GM13976 (cell line): ENCODE results near the gene KCNAB1.

Source experiments
- DNase-seq: peaks from one replicate; pipeline ENCODE4 v3.0.0; 2012; ENCODE audit warnings: low spot score
- in situ Hi-C: fragments of 300-500 bp; cut with MboI; formaldehyde crosslinking; loops from one replicate; pipeline ENCODE4 v1.12.0; 2022; ENCODE audit warnings: low sequenced_read_pairs, mixed read lengths, inconsistent platforms; ENCODE audit not compliant: unreplicated experiment
- TF ChIP-seq, protein P1 (sequence below): IDR thresholded peaks from 2 replicates; pipeline ENCODE4 v1.5.1; 2012; ENCODE audit warnings: borderline replicate concordance, mild to moderate bottlenecking; ENCODE audit not compliant: insufficient read depth; ENCODE audit errors: extremely low read depth, missing control alignments, control extremely low read depth

KCNAB1 gene

DNA sequence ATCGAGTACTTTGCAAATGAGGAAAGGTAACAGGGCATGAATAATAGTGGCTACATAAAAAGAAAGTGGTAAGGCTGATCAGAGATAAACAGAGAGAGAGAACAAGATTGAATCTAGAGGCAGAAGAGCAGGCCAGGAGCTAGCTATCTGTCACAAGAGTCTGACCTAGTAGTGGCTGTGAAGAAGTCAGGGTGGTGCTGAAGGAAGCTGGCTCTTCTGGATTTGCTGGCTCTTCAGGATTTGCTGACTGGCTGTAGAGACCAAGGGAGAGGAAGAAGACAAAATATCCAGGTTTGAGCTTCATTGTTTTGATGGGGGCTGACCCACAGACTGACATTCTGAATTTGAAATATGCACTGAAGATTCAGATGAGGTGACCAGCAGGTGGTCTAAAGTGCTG, 292.2 kb downstream of the KCNAB1 start:
- in situ Hi-C loops: no loop called here
- no peak for DNase-seq
- TF ChIP-seq, protein P1, sequence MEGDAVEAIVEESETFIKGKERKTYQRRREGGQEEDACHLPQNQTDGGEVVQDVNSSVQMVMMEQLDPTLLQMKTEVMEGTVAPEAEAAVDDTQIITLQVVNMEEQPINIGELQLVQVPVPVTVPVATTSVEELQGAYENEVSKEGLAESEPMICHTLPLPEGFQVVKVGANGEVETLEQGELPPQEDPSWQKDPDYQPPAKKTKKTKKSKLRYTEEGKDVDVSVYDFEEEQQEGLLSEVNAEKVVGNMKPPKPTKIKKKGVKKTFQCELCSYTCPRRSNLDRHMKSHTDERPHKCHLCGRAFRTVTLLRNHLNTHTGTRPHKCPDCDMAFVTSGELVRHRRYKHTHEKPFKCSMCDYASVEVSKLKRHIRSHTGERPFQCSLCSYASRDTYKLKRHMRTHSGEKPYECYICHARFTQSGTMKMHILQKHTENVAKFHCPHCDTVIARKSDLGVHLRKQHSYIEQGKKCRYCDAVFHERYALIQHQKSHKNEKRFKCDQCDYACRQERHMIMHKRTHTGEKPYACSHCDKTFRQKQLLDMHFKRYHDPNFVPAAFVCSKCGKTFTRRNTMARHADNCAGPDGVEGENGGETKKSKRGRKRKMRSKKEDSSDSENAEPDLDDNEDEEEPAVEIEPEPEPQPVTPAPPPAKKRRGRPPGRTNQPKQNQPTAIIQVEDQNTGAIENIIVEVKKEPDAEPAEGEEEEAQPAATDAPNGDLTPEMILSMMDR: no peak

DNA sequence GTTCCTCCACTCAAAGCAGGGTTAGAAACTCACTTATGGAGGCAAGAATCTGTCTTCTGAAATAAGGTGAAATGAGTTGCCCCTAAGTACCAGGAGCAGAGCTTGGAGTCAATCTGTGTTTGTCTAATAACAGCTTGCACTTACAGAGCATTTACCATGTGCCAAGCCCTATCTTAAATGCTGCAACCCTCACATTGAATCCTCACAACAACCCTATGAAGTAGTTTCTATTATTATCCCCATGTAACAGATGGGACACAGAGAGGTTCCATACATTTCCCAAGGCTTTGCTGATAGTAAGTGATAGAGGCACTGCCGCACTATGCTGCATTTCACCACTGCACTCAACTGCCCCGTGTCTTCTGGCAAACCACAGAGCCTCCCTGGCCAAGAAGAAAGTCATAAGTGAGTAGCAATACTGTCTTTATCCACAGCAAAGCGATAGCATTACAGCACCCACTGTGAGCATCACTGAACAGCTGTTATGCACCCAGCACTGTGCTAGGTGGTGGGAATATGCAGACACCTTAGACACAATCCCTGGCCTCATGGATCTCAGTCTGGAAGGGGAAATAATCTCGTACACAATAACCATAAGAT, 293.0 kb downstream of the KCNAB1 start:
- in situ Hi-C loops: no loop called here
- TF ChIP-seq, protein P1: no peak
- DNase-seq: no peak

DNA sequence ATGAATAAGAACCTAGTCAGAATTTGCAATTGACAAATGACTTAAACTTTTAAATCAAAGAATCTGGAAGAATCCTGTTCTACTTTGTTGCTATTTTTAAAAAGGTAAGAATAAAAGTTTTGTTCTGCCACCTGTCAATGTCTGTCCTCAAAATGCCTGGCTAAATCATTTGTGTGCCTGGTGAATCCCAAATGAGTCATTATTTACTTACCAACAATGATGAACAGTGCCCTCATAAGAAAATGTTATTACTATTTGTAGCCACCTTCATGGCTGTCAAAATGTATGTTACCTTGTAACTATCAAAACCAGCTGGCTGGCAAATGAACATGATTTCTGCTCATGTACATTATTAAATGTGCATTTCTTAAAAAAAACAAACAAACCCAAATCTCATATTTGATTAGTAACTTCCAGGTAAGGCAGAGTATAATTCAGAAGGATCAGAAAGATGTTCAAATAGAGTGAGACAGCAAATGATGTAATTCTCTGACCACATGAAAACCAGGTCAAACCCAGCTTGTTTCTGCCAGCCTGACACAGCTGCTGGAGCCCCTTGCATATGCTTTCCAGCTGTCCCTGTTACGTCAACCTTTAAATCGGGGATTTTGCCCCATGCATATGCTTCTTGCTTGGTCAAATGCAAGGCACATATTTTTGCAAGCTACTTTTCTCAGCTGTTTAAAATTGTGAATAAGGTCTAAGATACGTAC, 296.6 kb downstream of the KCNAB1 start:
- in situ Hi-C loops: no loop called here
- TF ChIP-seq, protein P1: no peak
- DNase-seq: no peak

DNA sequence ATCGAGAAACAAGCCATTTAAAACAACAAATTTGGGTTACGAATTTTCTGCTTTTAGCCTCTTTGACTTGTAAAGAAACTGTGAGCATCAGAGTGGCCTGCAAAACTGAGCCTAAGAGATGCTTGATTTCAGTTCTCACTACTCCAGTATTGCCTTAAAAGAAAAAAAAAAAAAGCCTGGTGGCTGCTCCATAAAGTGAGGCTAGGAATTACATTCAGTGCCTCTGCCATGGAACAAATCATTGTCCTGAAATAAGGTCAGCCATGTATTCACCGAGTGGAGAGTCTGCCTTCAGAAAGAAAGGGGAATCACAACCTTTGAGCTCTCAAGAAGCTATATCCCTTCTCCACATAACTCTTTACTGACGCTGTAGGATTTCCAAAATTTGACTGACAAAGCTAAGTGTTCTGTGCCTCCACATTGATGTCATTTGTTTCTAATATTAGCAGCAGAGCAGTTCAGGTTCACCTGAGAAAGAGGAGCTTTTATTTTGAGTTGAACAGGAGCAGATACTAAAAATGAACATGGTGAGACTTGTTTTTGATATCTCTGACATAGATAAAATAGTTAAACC, 297.3 kb downstream of the KCNAB1 start:
- in situ Hi-C loops: no loop called here

DNA sequence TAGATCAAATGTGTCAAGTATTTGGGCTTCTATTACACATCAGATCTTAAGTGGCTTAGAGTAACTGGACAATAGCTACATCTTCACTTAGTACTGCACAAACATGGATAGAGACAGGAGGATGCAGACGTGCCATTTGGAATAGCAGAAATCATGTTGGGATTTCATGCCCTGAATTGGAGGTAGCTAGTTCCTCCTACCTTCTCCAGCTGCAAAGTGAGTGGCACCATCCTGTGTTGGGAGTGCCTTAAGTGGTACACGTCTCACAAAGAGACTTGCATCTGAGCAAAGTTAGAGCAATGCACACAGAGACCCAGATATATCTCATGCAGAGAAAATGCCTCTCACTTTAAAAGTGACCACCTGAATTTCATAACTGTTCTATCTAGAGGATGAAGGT, 298.1 kb downstream of the KCNAB1 start:
- TF ChIP-seq, protein P1: no peak
- DNase-seq: no peak
- in situ Hi-C loops: no loop called here

More for the DNA sequence above, 297.3 kb downstream of the KCNAB1 start:
- TF ChIP-seq, protein P1: no peak
- DNase-seq: no peak

DNA sequence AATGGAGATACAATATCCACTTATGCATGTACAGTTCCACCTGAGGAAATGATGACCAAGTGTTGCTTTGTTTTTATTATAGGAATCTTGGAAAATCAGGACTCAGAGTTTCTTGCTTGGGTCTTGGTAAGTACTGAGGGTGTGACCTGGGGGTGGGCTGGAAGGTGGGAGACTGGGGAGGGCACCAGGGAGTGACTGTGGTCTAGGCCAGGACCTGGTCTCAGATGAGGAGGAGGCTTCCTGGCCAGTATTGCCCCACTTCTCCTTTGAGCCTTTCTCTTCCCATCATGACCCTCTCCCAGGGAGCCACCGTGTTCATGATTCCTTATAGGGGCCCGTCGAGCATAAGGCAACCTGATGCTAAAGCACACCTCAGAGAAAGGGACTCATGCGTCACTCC, 301.2 kb downstream of the KCNAB1 start:
- in situ Hi-C loops: no loop called here
- DNase-seq: no peak
- TF ChIP-seq, protein P1: no peak
